GM23338 (cell line): ENCODE results near the gene RHBDF2. TPM values are rescaled to one million over a fixed set of nuclear protein-coding genes. Genes with fewer than 3 reads are reported as not detected.

Experiments used
- EZH2 ChIP-seq: fragments of 200-600 bp; sonication (generic); IDR thresholded peaks from one replicate; pipeline ENCODE4 v1.8.0; 2017; ENCODE audit warnings: antibody characterized with exemption, mild to moderate bottlenecking, low read depth; ENCODE audit not compliant: unreplicated experiment
- POLR2AphosphoS5 ChIP-seq: IDR thresholded peaks from 2 replicates; pipeline ENCODE4 v1.6.1; 2016; ENCODE audit warnings: antibody characterized with exemption, low read depth
- REST ChIP-seq: IDR thresholded peaks from one replicate; pipeline ENCODE4 v1.6.1; 2018; ENCODE audit warnings: antibody characterized with exemption; ENCODE audit not compliant: unreplicated experiment
- STAT1 ChIP-seq: IDR thresholded peaks from one replicate; pipeline ENCODE4 v1.6.1; 2016; ENCODE audit warnings: antibody characterized with exemption; ENCODE audit not compliant: unreplicated experiment
- ZNF462 ChIP-seq: fragments of 250-450 bp; sonication (Bioruptor Pico); IDR thresholded peaks from 2 replicates; pipeline ENCODE4 v1.5.0; 2020; ENCODE audit warnings: mild to moderate bottlenecking, moderate library complexity
- polyA plus RNA-seq: library from polyadenylated mRNA; unstranded; fragments of >200 nt; fragmentation: Nextera tagmentation; extraction: Ambion mirVana; gene quantifications from 2 replicates; pipeline ENCODE4 v1.2.1, GENCODE V29; 2016
- total RNA-seq: library from RNA; depleted of rRNA; stranded (reverse); fragments of >200 nt; shearing (Covaris generic); gene quantifications from 2 replicates; pipeline ENCODE4 v1.2.3, GENCODE V29; 2014

The RHBDF2 gene
- total and polyA plus RNA-seq, 2 experiments from 2014 or later, result 9.4 to 29.5 TPM

- TF ChIP-seq REST, result no peak
- TF ChIP-seq POLR2AphosphoS5, result no peak
- TF ChIP-seq EZH2, result no peak
- TF ChIP-seq ZNF462 (CRISPR knock-in tag), result no peak
- TF ChIP-seq STAT1, result no peak
Observed at GRCh38 chr17:76467809-76468633, 33.2 kb downstream of the RHBDF2 start (continued).
